Mesenchymal stem cell (in vitro differentiated cells and primary cell): ENCODE measurements around the gene YPEL1.
A peak's percentile ranks its signal among the peaks of the same experiment; 100 is the strongest.

Experiments
- DNase-seq: peaks from one replicate; pipeline ENCODE4 v3.0.0-alpha.2; 2013
- H2AFZ ChIP-seq: one replicate; pipeline ENCODE4 v1.6.1; 2013; ENCODE audit warnings: low read depth, mild to moderate bottlenecking, control low read depth, inconsistent platforms, low read length, moderate library complexity
- H2AK5ac ChIP-seq: 2 replicates; pipeline ENCODE4 v1.6.1; 2013; ENCODE audit warnings: low read length, moderate library complexity, mild to moderate bottlenecking, inconsistent platforms; ENCODE audit not compliant: severe bottlenecking
- H2BK120ac ChIP-seq: one replicate; pipeline ENCODE4 v1.6.1; 2013; ENCODE audit warnings: low read depth, mild to moderate bottlenecking, inconsistent platforms, low read length, moderate library complexity
- H2BK12ac ChIP-seq, 2 experiments: one replicate each; pipeline ENCODE4 v1.6.1; 2013; ENCODE audit warnings: inconsistent platforms in 2 of 2, low read length in 2 of 2, mild to moderate bottlenecking in 2 of 2, moderate library complexity in 2 of 2, control low read depth in 1 of 2
- H2BK15ac ChIP-seq: one replicate; pipeline ENCODE4 v1.6.1; 2013; ENCODE audit warnings: mild to moderate bottlenecking, low read depth, inconsistent platforms; ENCODE audit not compliant: poor library complexity, severe bottlenecking
- H2BK5ac ChIP-seq: 2 replicates; pipeline ENCODE4 v1.6.1; 2013; ENCODE audit warnings: low read depth, mild to moderate bottlenecking, low read length, control low read depth, inconsistent platforms; ENCODE audit not compliant: poor library complexity, severe bottlenecking
- H3K14ac ChIP-seq, 2 experiments: one replicate each; pipeline ENCODE4 v1.6.1; 2013; ENCODE audit warnings: inconsistent platforms in 2 of 2, low read length in 2 of 2, control low read depth in 1 of 2, mild to moderate bottlenecking in 1 of 2, moderate library complexity in 1 of 2
- H3K18ac ChIP-seq, 2 experiments: one replicate each; pipeline ENCODE4 v1.6.1; 2013; ENCODE audit warnings: inconsistent platforms in 2 of 2, low read length in 2 of 2, control low read depth in 1 of 2, low read depth in 1 of 2, mild to moderate bottlenecking in 1 of 2
- H3K23ac ChIP-seq, 2 experiments: one replicate each; pipeline ENCODE4 v1.6.1; 2013; ENCODE audit warnings: inconsistent platforms in 2 of 2, low read length in 2 of 2, mild to moderate bottlenecking in 2 of 2, moderate library complexity in 2 of 2, control low read depth in 1 of 2
- H3K27ac ChIP-seq: 2 replicates; pipeline ENCODE4 v1.5.1; 2013; ENCODE audit warnings: mild to moderate bottlenecking, moderate library complexity, low read length, control low read depth, inconsistent platforms; ENCODE audit not compliant: poor library complexity, severe bottlenecking
- H3K27me3 ChIP-seq, 2 experiments: 2 replicates each; pipeline versions ENCODE4 v1.6.1 to v1.7.0; 2013; ENCODE audit warnings: low read length in 2 of 2, mild to moderate bottlenecking in 2 of 2, moderate library complexity in 2 of 2, control low read depth in 1 of 2, inconsistent platforms in 1 of 2; ENCODE audit not compliant: control insufficient read depth in 1 of 2, insufficient read depth in 1 of 2
- H3K36me3 ChIP-seq, 2 experiments: 2 replicates each; pipeline versions ENCODE4 v1.6.1 to v1.7.0; 2013; ENCODE audit warnings: low read length in 2 of 2, control low read depth in 1 of 2, inconsistent platforms in 1 of 2, low read depth in 1 of 2, mild to moderate bottlenecking in 1 of 2; ENCODE audit not compliant: insufficient read depth in 2 of 2, control insufficient read depth in 1 of 2
- H3K4ac ChIP-seq, 2 experiments: one replicate each; pipeline ENCODE4 v1.6.1; 2013; ENCODE audit warnings: inconsistent platforms in 2 of 2, low read length in 2 of 2, mild to moderate bottlenecking in 2 of 2, moderate library complexity in 2 of 2, control low read depth in 1 of 2, low read depth in 1 of 2
- H3K4me1 ChIP-seq: 2 replicates; pipeline ENCODE4 v1.6.1; 2013; ENCODE audit warnings: low read depth, low read length, control low read depth; ENCODE audit not compliant: control insufficient read depth, insufficient read depth
- H3K4me2 ChIP-seq: 2 replicates; pipeline ENCODE4 v1.6.1; 2013; ENCODE audit warnings: low read length, mild to moderate bottlenecking, inconsistent platforms; ENCODE audit not compliant: poor library complexity, severe bottlenecking
- H3K4me3 ChIP-seq, 2 experiments: 2 replicates each; pipeline versions ENCODE4 v1.5.1 to v1.7.0; 2013; ENCODE audit warnings: low read length in 2 of 2, mild to moderate bottlenecking in 2 of 2, control low read depth in 1 of 2, low read depth in 1 of 2; ENCODE audit not compliant: insufficient read depth in 1 of 2
- H3K79me1 ChIP-seq: replicated peaks from 2 replicates; pipeline ENCODE4 v1.6.1; 2013; ENCODE audit warnings: mild to moderate bottlenecking, control low read depth, low read length, inconsistent platforms; ENCODE audit not compliant: poor library complexity, severe bottlenecking
- H3K9ac ChIP-seq: 2 replicates; pipeline ENCODE4 v1.7.0; 2013; ENCODE audit warnings: mild to moderate bottlenecking, low read length, moderate library complexity
- H3K9me3 ChIP-seq: 2 replicates; pipeline ENCODE4 v1.7.0; 2013; ENCODE audit warnings: mild to moderate bottlenecking, low read length; ENCODE audit not compliant: control insufficient read depth
- H4K8ac ChIP-seq: one replicate; pipeline ENCODE4 v1.6.1; 2013; ENCODE audit warnings: inconsistent platforms, mild to moderate bottlenecking, low read length, moderate library complexity
- H4K91ac ChIP-seq: one replicate; pipeline ENCODE4 v1.6.1; 2013; ENCODE audit warnings: mild to moderate bottlenecking, low read length, inconsistent platforms
- WGBS: methylation state at CpG from one replicate; pipeline ENCODE4 v1.1.7; 2013; ENCODE audit warnings: mixed read lengths; 5-methylcytosine and 5-hydroxymethylcytosine counted together

The YPEL1 gene

DNA sequence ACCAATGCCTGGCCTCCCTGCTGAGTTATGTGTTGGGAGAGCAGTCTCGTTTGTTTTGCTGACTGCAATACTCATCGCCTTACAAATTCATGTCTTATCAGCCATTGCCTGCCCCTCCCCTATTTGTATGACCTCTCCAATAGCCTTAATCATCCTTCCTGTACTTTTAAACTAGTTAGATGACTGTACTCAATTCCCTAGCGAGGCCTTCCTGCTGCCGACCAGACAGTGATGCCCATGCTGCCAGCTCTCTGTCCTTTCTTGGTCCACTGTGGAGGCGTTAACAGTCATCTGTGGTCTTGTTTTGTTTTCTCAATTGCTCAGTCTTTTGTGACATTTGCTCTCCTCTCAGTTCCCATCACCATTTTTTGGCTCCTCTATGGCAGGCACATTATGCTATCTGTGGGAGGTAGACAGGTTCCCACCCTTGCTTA lies 20.3 kb upstream of the YPEL1 start:
- no peak overlapping the region for H2BK15ac ChIP-seq
- peaks cover 7% of the 10 kb centered on the region for H3K79me1 ChIP-seq
- peak overlapping the region; percentile 54 for H3K9ac ChIP-seq
- H3K27me3 ChIP-seq = no peaks in the 10 kb centered on the region
- H4K8ac ChIP-seq = no peak overlapping the region
- peaks cover 6% of the 10 kb centered on the region for H3K4me1 ChIP-seq
- no peak overlapping the region for H3K27ac ChIP-seq
- H3K4me2 ChIP-seq = no peak overlapping the region
- no peak overlapping the region for H4K91ac ChIP-seq
- WGBS = 42% methylated on average over 5 of the region's 5 CpGs
- no peak overlapping the region for H3K4ac ChIP-seq
- H2BK5ac ChIP-seq = no peak overlapping the region
- no peak overlapping the region for H3K18ac ChIP-seq
- peaks cover 24 to 27% of the 10 kb centered on the region in 2 experiments for H3K36me3 ChIP-seq
- no peak overlapping the region for H2AFZ ChIP-seq
- H3K23ac ChIP-seq = no peak overlapping the region
- no peak overlapping the region for H2BK12ac ChIP-seq
- no peak overlapping the region for H3K14ac ChIP-seq
- H2AK5ac ChIP-seq = no peak overlapping the region
- H2BK120ac ChIP-seq = no peak overlapping the region
- DNase-seq = peak; percentile 51
- no peaks in the 10 kb centered on the region for H3K9me3 ChIP-seq
- H3K4me3 ChIP-seq = peak overlapping the region in 1 of 2 experiments; percentile 59

GRCh38 chr22:21754523-21754922 lies 18.9 kb upstream of the YPEL1 start:
- Histone ChIP-seq H2AFZ (no peak overlapping the region), H3K23ac (no peak overlapping the region), H3K27ac (no peak overlapping the region), H2BK120ac (no peak overlapping the region), H3K4ac (no peak overlapping the region), H2AK5ac (no peak overlapping the region), H3K4me3 (peak overlapping the region in 1 of 2 experiments; percentile 59), H4K91ac (no peak overlapping the region), H2BK15ac (no peak overlapping the region), H3K9me3 (no peaks in the 10 kb centered on the region), H3K14ac (peak overlapping the region in 1 of 2 experiments; percentile 6), H3K27me3 (no peaks in the 10 kb centered on the region), H3K9ac (peak overlapping the region; percentile 54), H3K36me3 (peaks cover 13 to 27% of the 10 kb centered on the region in 2 experiments), H3K18ac (no peak overlapping the region), H2BK12ac (no peak overlapping the region), H3K4me2 (no peak overlapping the region), H3K79me1 (peaks cover 6% of the 10 kb centered on the region), H3K4me1 (peaks cover 6% of the 10 kb centered on the region), H2BK5ac (no peak overlapping the region), H4K8ac (peak overlapping the region; percentile 20)
- no peak for DNase-seq
- 86% methylated on average over 7 of the region's 7 CpGs for WGBS

DNA sequence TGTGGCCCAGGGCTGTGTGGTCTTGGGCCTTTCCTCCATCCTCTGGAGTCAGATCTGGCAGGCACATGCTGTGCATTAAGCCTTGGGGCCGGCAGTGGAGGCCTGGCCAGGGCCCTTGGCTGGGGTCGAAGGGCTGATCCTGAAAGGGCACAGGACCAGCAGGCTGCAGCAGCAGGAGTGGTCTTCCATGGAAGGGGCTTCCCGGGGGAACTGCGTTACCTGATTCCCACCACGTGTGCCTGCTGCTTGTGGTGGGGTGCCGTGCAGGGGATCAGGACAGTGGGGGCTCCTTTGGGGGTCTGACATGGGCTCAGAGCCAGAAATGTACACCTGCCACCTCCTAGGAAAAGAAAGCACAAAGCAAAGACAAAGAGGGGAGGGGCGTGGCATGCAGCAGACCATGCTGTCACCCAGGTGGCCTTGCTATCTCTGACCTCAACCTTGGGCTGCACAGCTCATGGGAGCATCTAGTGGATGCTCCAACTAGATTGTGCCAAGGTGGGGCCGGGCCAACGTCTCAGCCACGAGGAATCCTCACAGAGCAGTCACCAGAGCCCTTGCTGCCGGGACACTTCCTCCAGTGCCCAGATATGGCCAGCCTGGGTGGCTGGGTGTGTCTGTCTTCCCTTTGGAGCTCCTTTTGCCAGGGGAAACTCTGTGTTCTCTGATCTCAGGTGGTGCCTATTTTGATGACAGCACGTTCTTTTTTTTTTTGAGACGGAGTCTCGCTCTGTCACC lies 17.9 kb upstream of the YPEL1 start:
- Histone ChIP-seq H4K8ac (no peak overlapping the region), H3K9ac (no peak overlapping the region), H4K91ac (no peak overlapping the region), H3K27me3 (no peaks in the 10 kb centered on the region), H3K4ac (no peak overlapping the region), H2AFZ (no peak overlapping the region), H2BK12ac (no peak overlapping the region), H3K79me1 (peaks cover 3% of the 10 kb centered on the region), H2BK120ac (no peak overlapping the region), H2AK5ac (no peak overlapping the region), H3K36me3 (peaks cover 5 to 21% of the 10 kb centered on the region in 2 experiments), H3K18ac (no peak overlapping the region), H3K4me2 (no peak overlapping the region), H2BK5ac (no peak overlapping the region), H3K9me3 (no peaks in the 10 kb centered on the region), H2BK15ac (no peak overlapping the region), H3K14ac (no peak overlapping the region), H3K4me3 (no peak overlapping the region), H3K23ac (no peak overlapping the region), H3K4me1 (peaks cover 6% of the 10 kb centered on the region), H3K27ac (no peak overlapping the region)
- 92% methylated on average over 14 of the region's 14 CpGs for WGBS
- no peak for DNase-seq

DNA sequence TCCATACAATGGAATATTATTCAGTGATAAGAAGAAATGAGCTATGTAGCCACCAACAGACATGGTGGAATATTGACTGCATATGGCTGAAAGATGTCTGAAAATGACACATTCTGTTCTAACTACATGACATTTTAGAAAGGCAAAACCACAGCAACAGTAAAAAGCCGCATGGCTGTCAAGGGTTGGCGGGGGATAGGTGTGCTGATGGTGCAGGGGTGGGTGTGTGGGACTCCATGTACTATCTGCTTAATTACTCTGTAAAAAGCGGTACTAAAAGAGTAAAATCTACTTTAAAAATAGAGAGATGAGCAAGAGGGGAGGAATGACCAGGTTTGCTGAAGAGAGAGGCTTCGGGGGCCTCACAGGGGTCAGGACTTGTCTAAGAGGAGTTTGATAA lies 16.7 kb upstream of the YPEL1 start:
- DNase-seq = no peak
- 94% methylated on average over 4 of the region's 4 CpGs for WGBS

More for the DNA sequence above, 16.7 kb upstream of the YPEL1 start:
- H3K4me2 ChIP-seq = no peak overlapping the region
- H2AK5ac ChIP-seq = no peak overlapping the region
- peaks cover 0 to under 1% of the 10 kb centered on the region in 2 experiments for H3K27me3 ChIP-seq
- no peak overlapping the region for H2AFZ ChIP-seq
- no peak overlapping the region for H3K27ac ChIP-seq
- no peak overlapping the region for H3K18ac ChIP-seq
- H2BK120ac ChIP-seq = no peak overlapping the region
- H2BK15ac ChIP-seq = no peak overlapping the region
- H3K9me3 ChIP-seq = no peaks in the 10 kb centered on the region
- peaks cover 0 to 14% of the 10 kb centered on the region in 2 experiments for H3K36me3 ChIP-seq
- H4K8ac ChIP-seq = no peak overlapping the region
- H2BK5ac ChIP-seq = no peak overlapping the region
- H3K4me1 ChIP-seq = peaks cover 6% of the 10 kb centered on the region
- no peak overlapping the region for H3K4me3 ChIP-seq
- no peak overlapping the region for H3K4ac ChIP-seq
- no peak overlapping the region for H2BK12ac ChIP-seq
- H3K14ac ChIP-seq = no peak overlapping the region
- H3K79me1 ChIP-seq = peaks cover 2% of the 10 kb centered on the region
- H3K23ac ChIP-seq = no peak overlapping the region
- no peak overlapping the region for H3K9ac ChIP-seq
- no peak overlapping the region for H4K91ac ChIP-seq
